Panc1 (cell line): ENCODE results near the gene MCCC1. TPM values are rescaled to one million over a fixed set of nuclear protein-coding genes. Genes with fewer than 3 reads are reported as not detected.

Experiments
- ATAC-seq: fragments of 200-7000 bp; cut with Tn5 transposase; 2 replicates; pipeline ENCODE4 v1.9.1; 2020; ENCODE audit warnings: mild to moderate bottlenecking, moderate library complexity
- BruUV-seq: library from RNA; stranded (reverse); fragments of 400-500 nt; replicated peaks from 2 replicates; lab custom pipeline; 2021; lab: Mats Ljungman, UMichigan
- CTCF ChIA-PET: fragments of 300-600 bp; sonication (Branson Sonifier 250); formaldehyde crosslinking; loops from one replicate; lab custom pipeline; 2022; ENCODE audit warnings: antibody characterized with exemption; lab: Charles Lee
- POLR2A ChIA-PET: fragments of 300-600 bp; sonication (Branson Sonifier 250); formaldehyde crosslinking; loops from one replicate; lab custom pipeline; 2022; ENCODE audit warnings: antibody characterized with exemption; lab: Charles Lee
- DNase-seq: peaks from one replicate; pipeline ENCODE4 v3.0.0-alpha.2; 2010; ENCODE audit warnings: low read depth, low spot score
- H3K27ac ChIP-seq: 2 replicates; pipeline ENCODE4 v1.5.1; 2011; ENCODE audit warnings: mild to moderate bottlenecking, low read length, inconsistent platforms
- H3K27me3 ChIP-seq: fragments of 200-500 bp; sonication (Bioruptor generic); 2 replicates; pipeline ENCODE4 v1.6.0; 2014; ENCODE audit warnings: low read length, inconsistent platforms; ENCODE audit not compliant: control insufficient read depth, insufficient read depth
- H3K36me3 ChIP-seq: fragments of 200-500 bp; sonication (Bioruptor generic); 2 replicates; pipeline ENCODE4 v1.5.1; 2014; ENCODE audit warnings: inconsistent platforms, mild to moderate bottlenecking, low read length, moderate library complexity; ENCODE audit not compliant: control insufficient read depth, insufficient read depth
- H3K4me1 ChIP-seq: 2 replicates; pipeline ENCODE4 v1.5.1; 2011; ENCODE audit warnings: inconsistent platforms, mild to moderate bottlenecking, low read length, moderate library complexity; ENCODE audit not compliant: control insufficient read depth, insufficient read depth
- H3K4me3 ChIP-seq, 2 experiments: 2 replicates each; pipeline ENCODE4 v1.5.1; 2011 to 2012; ENCODE audit warnings: low read depth in 2 of 2, low read length in 2 of 2, mild to moderate bottlenecking in 2 of 2, inconsistent platforms in 1 of 2, moderate library complexity in 1 of 2
- H3K9me3 ChIP-seq: fragments of 200-500 bp; sonication (Bioruptor generic); 2 replicates; pipeline ENCODE4 v1.5.1; 2014; ENCODE audit warnings: low read depth, mild to moderate bottlenecking, inconsistent platforms, low read length, moderate library complexity; ENCODE audit not compliant: control insufficient read depth, insufficient read depth
- POLR2AphosphoS5 ChIP-seq: IDR thresholded peaks from 2 replicates; pipeline ENCODE4 v1.6.1; 2012; ENCODE audit warnings: mild to moderate bottlenecking, low read depth, low read length, moderate library complexity
- SIN3A ChIP-seq: IDR thresholded peaks from 2 replicates; pipeline ENCODE4 v1.6.1; 2012; ENCODE audit warnings: low read depth, mild to moderate bottlenecking, low read length, moderate library complexity, borderline replicate concordance; ENCODE audit not compliant: insufficient read depth
- TCF7L2 ChIP-seq: IDR thresholded peaks from 2 replicates; pipeline ENCODE4 v1.6.1; 2011; ENCODE audit warnings: mild to moderate bottlenecking, low read depth, low read length, inconsistent platforms
- in situ Hi-C: cut with HindIII; loops from 2 replicates; pipeline ENCODE4 v1.10.0; 2016; ENCODE audit warnings: low sequenced_read_pairs, low pct_unique_long_range_greater_than_20kb
- intact Hi-C: fragments of 100-400 bp; cut with micrococcal nuclease; formaldehyde crosslinking; loops from one replicate; pipeline ENCODE4 v1.10.0; 2022; ENCODE audit not compliant: unreplicated experiment
- total RNA-seq: library from RNA; stranded (reverse); gene quantifications from one replicate; pipeline ENCODE4 v1.2.1, GENCODE V29; 2021; ENCODE audit not compliant: unreplicated experiment
- TF ChIP-seq, protein P1 (sequence below), 2 experiments: IDR thresholded peaks; 2 replicates each; pipeline ENCODE4 v1.6.1; 2011 to 2012; ENCODE audit warnings: low read depth in 2 of 2, control low read depth in 1 of 2, low read length in 1 of 2, mild to moderate bottlenecking in 1 of 2, moderate library complexity in 1 of 2; ENCODE audit not compliant: insufficient read depth in 1 of 2
- TF ChIP-seq, protein P2 (sequence below): fragments of 450-650 bp; IDR thresholded peaks from 2 replicates; pipeline ENCODE4 v1.5.1; 2017; ENCODE audit warnings: mild to moderate bottlenecking

Gene MCCC1
- total RNA-seq, 1 experiment from 2014 or later: 24.2 TPM

DNA sequence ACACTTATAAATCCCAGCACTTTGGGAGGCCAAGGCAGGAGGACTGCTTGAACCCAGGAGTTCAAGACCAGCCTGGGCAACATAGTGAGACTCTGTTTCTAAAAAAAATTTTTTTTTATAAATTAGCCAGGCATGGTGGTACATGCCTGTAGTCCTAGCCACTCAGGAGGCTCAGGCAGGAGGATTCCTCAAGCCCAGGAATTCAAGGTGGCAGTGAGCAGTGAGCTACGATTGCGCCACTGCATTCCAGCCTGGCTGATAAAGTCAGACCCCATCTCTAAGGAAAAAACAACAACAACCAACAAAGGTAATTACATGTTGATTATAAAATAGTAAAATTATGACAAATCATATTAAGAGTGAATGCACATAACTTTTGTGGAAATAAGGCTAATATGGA, 40.9 kb downstream of the MCCC1 start:
- TF ChIP-seq, protein P1, sequence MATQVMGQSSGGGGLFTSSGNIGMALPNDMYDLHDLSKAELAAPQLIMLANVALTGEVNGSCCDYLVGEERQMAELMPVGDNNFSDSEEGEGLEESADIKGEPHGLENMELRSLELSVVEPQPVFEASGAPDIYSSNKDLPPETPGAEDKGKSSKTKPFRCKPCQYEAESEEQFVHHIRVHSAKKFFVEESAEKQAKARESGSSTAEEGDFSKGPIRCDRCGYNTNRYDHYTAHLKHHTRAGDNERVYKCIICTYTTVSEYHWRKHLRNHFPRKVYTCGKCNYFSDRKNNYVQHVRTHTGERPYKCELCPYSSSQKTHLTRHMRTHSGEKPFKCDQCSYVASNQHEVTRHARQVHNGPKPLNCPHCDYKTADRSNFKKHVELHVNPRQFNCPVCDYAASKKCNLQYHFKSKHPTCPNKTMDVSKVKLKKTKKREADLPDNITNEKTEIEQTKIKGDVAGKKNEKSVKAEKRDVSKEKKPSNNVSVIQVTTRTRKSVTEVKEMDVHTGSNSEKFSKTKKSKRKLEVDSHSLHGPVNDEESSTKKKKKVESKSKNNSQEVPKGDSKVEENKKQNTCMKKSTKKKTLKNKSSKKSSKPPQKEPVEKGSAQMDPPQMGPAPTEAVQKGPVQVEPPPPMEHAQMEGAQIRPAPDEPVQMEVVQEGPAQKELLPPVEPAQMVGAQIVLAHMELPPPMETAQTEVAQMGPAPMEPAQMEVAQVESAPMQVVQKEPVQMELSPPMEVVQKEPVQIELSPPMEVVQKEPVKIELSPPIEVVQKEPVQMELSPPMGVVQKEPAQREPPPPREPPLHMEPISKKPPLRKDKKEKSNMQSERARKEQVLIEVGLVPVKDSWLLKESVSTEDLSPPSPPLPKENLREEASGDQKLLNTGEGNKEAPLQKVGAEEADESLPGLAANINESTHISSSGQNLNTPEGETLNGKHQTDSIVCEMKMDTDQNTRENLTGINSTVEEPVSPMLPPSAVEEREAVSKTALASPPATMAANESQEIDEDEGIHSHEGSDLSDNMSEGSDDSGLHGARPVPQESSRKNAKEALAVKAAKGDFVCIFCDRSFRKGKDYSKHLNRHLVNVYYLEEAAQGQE (IDR thresholded peaks at IDR 0.05; ENCODE audit: insufficient read depth in 1 of 2, low read depth in 2 of 2, low read length in 1 of 2): no peak
- TF ChIP-seq SIN3A (no peak), POLR2AphosphoS5 (no peak), TCF7L2 (no peak)
- TF ChIP-seq, protein P2, sequence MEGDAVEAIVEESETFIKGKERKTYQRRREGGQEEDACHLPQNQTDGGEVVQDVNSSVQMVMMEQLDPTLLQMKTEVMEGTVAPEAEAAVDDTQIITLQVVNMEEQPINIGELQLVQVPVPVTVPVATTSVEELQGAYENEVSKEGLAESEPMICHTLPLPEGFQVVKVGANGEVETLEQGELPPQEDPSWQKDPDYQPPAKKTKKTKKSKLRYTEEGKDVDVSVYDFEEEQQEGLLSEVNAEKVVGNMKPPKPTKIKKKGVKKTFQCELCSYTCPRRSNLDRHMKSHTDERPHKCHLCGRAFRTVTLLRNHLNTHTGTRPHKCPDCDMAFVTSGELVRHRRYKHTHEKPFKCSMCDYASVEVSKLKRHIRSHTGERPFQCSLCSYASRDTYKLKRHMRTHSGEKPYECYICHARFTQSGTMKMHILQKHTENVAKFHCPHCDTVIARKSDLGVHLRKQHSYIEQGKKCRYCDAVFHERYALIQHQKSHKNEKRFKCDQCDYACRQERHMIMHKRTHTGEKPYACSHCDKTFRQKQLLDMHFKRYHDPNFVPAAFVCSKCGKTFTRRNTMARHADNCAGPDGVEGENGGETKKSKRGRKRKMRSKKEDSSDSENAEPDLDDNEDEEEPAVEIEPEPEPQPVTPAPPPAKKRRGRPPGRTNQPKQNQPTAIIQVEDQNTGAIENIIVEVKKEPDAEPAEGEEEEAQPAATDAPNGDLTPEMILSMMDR: no peak
- intact Hi-C loops: no loop called here
- H3K4me3 ChIP-seq: no peak overlapping the region
- in situ Hi-C loops: no loop called here
- DNase-seq (no peak), ATAC-seq (no peak)
- ChIA-PET POLR2A (no interaction called here), CTCF (no interaction called here)
- no peaks in the 10 kb centered on the region for H3K27me3 ChIP-seq
- H3K27ac ChIP-seq: no peak overlapping the region
- H3K36me3 ChIP-seq: no peaks in the 10 kb centered on the region
- no peaks in the 10 kb centered on the region for H3K4me1 ChIP-seq
- no peaks in the 10 kb centered on the region for H3K9me3 ChIP-seq
- BruUV-seq: no TSS peak

DNA sequence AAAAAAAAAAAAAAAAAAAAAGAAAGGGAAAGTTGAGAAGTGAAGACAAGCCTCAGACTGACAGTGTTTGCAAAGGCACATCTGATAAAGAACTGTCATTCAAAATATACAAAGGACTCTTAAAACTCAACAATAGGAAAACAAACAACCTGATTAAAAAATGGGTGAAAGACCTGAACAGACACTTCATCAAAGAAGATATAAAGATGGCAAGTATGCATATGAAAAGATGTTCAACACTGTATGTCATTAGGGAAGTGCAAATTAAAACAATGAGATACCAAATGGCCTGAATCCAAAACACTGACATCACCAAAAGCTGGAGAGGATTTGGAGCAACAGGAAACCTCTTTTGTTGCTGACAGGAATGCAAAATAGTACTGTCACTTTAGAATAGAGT, 48.6 kb downstream of the MCCC1 start:
- in situ Hi-C loops: no loop called here
- no peaks in the 10 kb centered on the region for H3K4me1 ChIP-seq
- CTCF ChIA-PET: no interaction called here
- BruUV-seq: TSS peak; percentile 46
- H3K36me3 ChIP-seq: no peaks in the 10 kb centered on the region
- no peaks in the 10 kb centered on the region for H3K27me3 ChIP-seq
- ATAC-seq: no peak
- POLR2A ChIA-PET: no interaction called here
- H3K4me3 ChIP-seq: no peak overlapping the region
- TF ChIP-seq, protein P1 (IDR thresholded peaks at IDR 0.05; ENCODE audit: insufficient read depth in 1 of 2, low read depth in 2 of 2, low read length in 1 of 2): no peak
- TF ChIP-seq SIN3A: no peak
- no peak for TF ChIP-seq TCF7L2
- no peak for TF ChIP-seq POLR2AphosphoS5
- TF ChIP-seq, protein P2: no peak
- DNase-seq: no peak
- intact Hi-C loops: no loop called here
- no peak overlapping the region for H3K27ac ChIP-seq
- H3K9me3 ChIP-seq: no peaks in the 10 kb centered on the region
